GM12872 (cell line): ENCODE measurements around the gene TYK2.

Experiments
- TF ChIP-seq, protein P1 (sequence below): IDR thresholded peaks from 3 replicates; pipeline ENCODE4 v1.5.1; 2011; ENCODE audit warnings: low read depth, mild to moderate bottlenecking, low read length, moderate library complexity; ENCODE audit not compliant: insufficient read depth

The TYK2 gene

DNA sequence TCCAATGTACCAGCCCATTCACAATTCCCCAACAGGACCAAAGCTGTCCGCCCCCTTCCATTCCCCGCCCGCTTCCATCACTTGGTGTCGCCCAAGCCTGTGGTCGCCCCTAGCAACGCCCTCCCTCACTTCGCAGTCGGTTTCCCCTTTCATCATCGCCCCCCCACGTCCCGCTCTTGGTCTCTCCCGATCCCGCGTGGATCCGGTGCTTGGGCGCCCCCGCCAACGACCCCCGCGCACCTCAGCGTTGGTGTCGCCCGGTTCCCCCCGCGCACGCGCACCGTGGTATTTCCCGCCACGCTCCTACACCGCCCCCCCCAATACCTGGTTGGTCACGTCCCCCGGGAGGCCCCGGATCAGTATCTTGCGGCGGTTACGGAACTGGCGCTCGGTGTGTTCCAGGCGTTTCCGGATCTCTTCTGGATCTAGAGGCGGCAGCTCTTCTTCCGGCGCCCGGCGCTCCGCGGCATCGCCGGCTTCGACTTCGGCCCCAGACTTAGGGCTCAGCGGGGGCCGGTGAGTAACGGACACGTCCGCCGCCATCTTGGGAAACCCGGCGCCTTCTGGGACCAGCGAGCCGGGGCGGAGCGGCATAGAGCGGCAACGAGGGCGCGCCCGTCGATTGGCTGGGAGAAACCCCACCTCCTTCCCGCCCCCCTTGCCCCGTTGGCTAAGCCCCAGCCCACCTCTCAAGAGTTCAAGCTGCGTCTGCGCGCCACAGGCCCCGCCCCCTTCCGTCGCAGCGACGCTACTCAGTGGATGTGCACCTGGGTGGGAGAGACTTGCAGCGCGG is 47.2 kb downstream of the TYK2 start, which contains the start of gene RAVER1:
Gene RAVER1 (minus strand): TSS at position 565 of the 793 bp plus-strand sequence. CDS start 22 bp downstream, at position 543.
- TF ChIP-seq, protein P1, sequence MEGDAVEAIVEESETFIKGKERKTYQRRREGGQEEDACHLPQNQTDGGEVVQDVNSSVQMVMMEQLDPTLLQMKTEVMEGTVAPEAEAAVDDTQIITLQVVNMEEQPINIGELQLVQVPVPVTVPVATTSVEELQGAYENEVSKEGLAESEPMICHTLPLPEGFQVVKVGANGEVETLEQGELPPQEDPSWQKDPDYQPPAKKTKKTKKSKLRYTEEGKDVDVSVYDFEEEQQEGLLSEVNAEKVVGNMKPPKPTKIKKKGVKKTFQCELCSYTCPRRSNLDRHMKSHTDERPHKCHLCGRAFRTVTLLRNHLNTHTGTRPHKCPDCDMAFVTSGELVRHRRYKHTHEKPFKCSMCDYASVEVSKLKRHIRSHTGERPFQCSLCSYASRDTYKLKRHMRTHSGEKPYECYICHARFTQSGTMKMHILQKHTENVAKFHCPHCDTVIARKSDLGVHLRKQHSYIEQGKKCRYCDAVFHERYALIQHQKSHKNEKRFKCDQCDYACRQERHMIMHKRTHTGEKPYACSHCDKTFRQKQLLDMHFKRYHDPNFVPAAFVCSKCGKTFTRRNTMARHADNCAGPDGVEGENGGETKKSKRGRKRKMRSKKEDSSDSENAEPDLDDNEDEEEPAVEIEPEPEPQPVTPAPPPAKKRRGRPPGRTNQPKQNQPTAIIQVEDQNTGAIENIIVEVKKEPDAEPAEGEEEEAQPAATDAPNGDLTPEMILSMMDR, result no peak

DNA sequence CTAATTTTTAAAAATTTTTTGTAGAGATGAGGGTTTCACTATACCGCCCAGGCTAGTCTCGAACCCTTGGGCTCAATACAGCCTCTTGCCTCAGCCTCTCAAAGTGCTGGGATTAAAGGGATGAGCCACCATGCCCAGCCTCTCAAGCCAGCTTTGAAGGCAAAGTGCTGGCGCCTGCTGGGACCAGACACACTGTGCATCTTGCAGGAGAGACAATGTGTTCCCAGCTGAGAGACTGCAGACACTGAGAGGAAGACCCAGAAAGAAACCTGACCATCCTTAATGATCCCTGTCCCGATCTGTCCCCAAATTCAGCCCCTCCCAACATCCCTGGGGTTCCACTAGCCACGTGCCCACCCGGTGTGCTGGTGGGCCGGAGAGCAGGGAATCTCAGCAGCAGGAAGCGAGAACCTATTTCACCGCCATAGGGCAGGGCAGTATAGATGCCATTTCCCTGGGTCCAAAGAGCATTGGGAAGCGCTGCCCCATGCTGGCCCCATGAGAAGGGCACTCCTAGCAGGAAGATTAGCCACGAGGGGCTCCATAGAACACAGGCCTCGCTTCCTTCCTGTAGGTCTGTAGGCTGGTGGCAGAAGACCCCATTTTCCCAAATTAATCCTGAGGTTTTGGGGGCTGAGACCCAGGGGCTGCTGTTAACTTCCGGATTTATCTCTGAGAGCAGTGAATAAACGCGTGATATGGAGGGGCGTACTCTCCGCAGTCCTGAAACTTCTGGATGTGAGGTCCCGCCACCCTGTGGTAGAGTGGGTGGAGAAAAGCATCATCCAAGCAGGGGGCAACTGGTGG is 48.0 kb downstream of the TYK2 start:
- TF ChIP-seq, protein P1, result no peak

DNA sequence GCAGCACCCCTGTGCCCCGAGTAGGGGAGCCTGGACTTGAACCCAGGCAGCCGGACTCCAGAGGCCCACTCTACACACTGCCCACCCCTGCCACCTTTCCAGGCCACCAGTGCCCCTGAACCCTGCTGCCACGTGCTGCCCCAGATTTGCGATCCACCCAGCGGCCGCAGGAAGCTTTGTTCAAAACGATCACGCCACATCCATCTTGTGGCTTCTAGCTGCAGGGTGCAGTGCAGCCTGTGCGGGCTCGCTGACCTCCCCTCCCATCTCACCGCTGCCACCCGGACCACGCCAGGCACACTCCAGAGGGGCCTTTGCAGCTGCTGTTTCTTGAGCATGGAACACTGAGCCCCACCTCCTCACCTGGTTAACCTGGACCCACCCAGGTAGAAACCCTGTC is 50.8 kb downstream of the TYK2 start:
- TF ChIP-seq, protein P1, result no peak

DNA sequence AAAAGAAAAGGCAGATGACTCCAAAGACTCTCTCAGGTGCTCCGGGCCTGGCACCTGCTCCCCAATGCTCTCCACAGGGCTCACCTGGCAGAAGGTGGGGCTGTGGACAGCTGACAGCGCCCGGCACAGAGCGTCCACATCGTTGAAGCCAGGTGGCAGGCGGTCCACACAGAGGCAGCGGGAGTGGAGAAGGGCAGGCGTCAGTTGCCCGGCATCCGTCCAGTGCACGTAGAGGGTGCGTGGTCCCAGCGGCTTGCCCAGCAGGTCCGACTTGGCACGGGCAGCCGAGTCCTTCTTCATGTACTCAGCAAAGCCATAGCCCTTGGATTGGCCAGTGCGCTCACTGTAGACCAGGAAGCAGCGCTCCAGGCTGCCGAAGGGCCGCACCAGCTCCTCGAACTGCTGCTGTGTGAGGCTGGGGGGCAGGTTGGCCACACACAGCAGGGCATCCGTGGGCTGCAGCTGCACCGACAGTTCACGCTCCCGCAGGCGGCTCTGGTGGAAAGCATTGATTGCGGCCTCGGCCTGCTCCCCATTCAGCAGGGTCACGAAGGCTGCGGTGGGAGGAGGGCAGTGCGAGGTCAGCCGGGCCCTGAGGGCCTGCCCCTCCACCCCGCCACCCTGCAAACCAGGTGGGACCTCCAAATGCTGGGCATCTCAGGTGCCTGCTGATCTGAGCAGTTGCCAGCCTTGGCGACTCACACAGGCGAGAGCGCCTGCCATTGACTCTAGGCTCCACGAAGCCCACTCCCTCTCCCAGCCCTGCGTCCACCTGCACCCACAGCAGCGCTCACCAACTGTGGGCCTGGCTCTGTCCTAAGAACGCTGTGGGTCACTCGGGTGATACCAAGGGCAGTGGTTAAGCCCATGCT is 51.6 kb downstream of the TYK2 start:
- TF ChIP-seq, protein P1, result no peak

DNA sequence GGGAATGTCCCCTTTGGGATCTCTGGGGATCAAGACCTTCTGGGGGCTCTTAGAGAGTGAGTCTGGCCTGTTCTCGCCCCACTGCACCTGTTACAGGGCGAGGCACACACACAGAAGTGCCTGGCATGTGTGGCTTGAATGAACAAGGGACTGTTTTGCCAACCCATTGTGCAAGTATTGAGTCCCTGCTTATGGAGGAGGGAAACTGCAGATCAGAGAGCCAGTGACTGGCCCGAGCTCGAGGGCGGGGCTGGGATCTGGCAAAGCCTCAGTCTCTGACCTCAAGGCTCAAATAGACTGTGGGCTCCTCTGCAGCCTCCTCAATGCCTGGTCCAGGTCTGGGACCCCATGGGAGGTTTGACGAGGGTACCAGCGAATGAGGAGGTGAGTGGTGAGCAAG is 52.6 kb downstream of the TYK2 start:
- TF ChIP-seq, protein P1, result no peak

DNA sequence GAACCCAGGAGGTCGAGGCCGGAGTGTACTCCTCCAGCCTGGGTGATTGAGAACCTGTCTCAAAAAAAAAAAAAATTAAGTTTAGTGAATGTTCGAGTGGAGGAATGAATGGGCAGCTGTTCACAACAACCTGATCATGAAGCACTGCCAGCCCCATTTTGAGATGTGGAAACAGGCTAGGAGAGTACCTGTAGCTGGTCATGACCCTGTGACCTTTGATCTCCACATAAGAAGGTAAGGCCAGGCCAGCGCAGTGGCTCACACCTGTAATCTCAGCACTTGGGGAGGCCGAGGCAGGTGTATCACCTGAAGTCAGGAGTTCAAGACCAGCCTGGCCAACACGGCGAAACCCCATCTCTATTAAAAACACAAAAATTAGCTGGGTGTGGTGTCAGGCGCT is 54.6 kb downstream of the TYK2 start:
- TF ChIP-seq, protein P1, result no peak
